Measurements from ENCODE around the gene C16orf92.
A peak's percentile ranks its signal among the peaks of the same experiment; 100 is the strongest.

C16orf92 gene

DNA sequence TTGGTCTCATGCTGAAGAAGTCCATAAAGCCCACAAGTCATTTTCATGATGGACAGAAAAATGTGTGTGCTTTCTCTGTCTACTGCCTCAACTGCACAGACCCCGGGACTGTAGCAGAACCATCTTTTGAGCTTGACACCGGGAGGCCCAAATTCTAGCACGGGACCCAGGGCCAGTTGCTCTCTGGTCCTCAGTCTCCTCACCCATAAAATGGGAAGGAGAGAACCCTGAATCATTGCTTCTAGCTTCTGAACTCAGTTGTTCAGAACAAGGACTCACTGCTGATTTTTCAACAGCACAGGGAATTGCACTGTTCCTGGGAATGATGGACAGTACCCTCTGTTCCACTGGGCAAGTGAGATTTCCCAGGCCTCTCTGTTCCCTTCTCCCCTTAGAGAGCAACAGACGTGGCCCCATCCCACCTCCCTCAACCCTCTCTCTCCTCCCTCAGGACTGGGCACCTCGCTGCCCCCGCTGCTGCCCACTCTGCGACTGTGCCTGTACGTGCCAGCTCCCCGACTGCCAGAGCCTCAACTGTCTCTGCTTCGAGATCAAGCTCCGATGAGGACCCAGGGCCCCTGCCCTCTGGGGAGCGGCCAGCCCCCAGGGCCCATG is 40.4 kb downstream of the C16orf92 start:
- no peak for DNase-seq

GRCh38 chr16:30063893-30064728 is 41.1 kb downstream of the C16orf92 start:
- DNase-seq, result peak; percentile 40 to 67

DNA sequence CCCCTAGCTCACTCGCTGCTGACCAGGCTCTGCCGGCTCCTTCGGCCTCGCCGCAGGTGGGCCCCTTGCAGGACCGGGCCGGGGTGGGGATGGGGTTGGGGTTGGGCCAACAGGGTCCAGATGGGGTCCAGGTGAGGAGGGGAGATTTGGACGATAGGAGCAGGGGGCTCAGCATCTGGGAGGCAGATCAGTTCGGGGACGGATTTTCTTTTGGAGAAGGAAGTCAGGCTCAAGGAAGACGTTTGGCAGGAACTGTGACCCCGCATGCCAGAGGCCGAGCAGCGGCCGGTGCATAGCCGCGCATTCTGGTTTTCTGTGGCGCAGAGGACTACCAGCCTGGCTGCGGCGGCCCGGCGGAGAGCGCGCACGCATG is 41.7 kb downstream of the C16orf92 start:
- no peak for DNase-seq

- DNase-seq, result peak; percentile 86 to 88
Measured at GRCh38 chr16:30065102-30065942, 42.3 kb downstream of the C16orf92 start, which contains the start of gene ALDOA. Gene ALDOA (plus strand): TSS chr16:30065760. CDS start chr16:30066898, 1,138 bp downstream.

DNA sequence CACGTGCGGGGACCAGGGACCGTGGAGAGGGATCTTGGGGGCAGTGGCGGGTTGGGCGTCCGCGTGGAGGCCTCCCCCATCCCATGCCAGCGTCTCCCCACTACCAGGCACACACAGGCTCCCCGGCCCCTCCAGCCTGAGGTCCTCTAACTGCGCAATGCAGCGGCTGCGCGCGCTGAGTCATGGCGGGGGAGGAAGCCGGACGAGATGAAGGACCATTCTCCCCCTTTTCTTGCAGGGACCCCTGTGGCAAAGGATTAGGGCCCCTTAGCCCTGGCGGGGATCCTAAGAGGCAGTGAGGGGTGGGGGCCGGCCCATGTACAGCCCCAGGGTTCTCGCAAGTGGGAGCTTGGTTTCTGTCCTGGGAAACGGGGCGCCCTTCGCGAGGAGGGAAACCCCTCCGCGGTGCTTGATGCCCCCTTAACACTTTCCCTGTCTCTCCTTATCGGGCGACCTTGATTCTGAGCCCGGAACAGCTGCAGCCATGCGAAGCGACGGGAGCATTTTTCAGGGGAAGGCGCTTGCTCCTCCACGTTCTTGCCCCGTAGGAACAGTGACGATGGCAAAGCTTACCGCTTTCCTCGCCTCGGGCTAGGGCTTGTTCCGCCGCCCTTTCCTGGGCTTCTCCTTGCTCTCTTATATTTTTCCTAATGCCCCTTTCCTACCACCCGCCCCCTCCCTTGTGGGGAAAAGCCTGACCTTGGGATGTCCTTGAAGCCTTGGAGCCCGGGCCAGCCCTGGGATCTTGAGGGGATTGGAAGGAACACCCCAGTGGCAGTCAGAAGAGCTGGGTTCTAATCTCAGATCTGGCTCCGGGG is 43.2 kb downstream of the C16orf92 start:
- DNase-seq, result no peak

DNA sequence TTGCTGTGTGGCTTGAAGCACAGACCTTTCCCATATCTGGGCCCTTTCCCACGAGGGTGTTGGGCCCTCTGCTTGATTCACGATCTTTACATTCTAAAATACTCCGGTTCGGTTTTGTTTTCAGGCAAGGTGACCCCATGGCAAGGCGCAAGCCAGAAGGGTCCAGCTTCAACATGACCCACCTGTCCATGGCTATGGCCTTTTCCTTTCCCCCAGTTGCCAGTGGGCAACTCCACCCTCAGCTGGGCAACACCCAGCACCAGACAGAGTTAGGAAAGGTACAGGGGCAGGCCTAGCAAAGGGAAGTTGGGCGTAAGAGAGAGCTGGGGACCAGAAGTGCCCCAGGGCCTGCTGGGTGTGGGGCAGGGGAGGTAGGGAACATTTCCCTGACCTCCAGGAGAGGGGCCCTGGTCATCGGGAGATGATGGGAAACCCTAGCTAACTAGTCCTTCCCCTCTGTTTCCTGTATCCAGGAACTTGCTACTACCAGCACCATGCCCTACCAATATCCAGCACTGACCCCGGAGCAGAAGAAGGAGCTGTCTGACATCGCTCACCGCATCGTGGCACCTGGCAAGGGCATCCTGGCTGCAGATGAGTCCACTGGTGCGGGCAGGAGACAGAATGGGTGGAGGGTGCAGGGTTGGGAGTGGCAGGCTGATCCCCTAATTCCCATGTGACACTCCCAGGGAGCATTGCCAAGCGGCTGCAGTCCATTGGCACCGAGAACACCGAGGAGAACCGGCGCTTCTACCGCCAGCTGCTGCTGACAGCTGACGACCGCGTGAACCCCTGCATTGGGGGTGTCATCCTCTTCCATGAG is 44.0 kb downstream of the C16orf92 start:
- DNase-seq, result no peak

DNA sequence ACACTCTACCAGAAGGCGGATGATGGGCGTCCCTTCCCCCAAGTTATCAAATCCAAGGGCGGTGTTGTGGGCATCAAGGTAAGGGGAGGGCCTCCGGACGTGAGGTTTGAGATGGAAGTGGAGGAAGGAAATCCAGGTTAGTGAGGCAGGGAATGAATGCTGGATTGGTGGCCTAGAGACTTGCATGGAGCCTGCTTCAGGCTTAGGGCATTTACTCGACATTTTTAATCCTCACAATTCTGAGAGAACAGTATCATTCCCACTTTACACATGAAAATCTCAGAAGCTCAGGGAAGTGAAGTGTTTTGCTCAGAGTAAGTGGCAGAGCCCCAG is 44.6 kb downstream of the C16orf92 start:
- no peak for DNase-seq

DNA sequence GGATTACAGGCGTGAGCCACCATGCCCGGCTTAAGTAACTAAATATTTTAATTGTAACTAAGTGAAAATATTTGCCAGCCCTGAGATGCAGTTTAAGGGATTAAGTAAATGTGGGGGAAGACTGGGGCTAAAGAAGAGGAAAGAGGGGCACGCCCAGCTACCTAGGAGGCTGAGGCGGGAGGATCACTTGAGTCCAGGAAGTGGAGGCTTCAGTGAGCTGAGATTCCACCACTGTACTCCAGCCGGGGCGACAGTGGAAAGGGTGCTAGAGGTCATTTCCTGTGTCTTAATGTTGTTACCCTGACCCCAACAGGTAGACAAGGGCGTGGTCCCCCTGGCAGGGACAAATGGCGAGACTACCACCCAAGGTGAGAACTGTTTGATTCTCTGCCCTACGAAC is 45.3 kb downstream of the C16orf92 start:
- no peak for DNase-seq

GRCh38 chr16:30068750-30069610 is 46.0 kb downstream of the C16orf92 start:
- no peak for DNase-seq

GRCh38 chr16:30069611-30070462 is 46.8 kb downstream of the C16orf92 start:
- no peak for DNase-seq

DNA sequence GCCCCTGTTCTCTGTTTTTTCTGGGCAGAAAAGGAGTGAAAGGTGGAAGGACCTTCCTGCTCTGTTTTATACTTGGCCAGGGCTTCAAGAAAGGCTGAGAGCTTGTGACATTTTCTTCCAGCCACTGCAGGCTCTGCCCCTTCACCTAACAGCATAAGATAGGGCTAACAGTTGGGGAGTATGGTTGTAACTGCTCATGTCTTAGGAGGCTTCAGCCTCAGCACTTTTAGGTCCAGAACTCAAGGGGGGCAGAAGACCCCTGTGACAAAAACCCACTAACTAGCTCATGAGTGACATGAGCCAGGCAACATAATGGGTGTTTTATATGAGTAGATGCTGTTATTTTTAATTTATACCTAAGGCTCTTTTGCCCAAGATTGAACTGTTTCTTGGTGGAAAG is 47.5 kb downstream of the C16orf92 start:
- no peak for DNase-seq
